ENCODE results near the gene VPS50.

Gene VPS50

DNA sequence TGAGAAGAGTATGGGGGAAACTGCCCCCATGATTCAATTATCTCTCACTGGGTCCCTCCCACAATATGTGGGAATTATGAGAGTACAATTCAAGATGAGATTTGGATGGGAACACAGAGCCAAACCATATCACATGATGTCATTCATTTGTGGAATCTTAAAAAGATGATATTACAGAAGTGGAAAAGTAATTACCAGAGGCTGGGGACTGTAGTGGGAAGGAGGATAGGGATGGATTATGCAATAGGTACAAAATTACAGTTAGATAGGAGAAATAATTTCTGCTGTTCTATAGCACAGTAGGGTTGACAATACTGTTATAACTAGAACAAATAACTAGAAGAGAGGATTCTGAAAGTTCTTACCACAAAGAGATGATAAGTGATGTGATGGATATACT, 141.4 kb downstream of the VPS50 start:
- H2BK5ac ChIP-seq (ENCODE audit: low read depth, low read length, poor library complexity) = no peak overlapping the region
- H2AK5ac ChIP-seq (ENCODE audit: low read length) = no peak overlapping the region
- H4K12ac ChIP-seq (ENCODE audit: low read depth, low read length) = no peak overlapping the region
- H3K4me2 ChIP-seq (ENCODE audit: low read length) = no peak overlapping the region
- H3K36me3 ChIP-seq (ENCODE audit: control insufficient read depth in 1 of 2, insufficient read depth in 2 of 2, low read length in 2 of 2) = no peaks in the 10 kb centered on the region
- no peaks in the 10 kb centered on the region for H3K79me1 ChIP-seq (ENCODE audit: low read length)
- no peak overlapping the region for H2BK120ac ChIP-seq (ENCODE audit: insufficient read depth, low read length, poor library complexity)
- H3K4me3 ChIP-seq (ENCODE audit: low read depth, low read length) = no peak overlapping the region
- no peak overlapping the region for H3K4ac ChIP-seq (ENCODE audit: low read depth, low read length)
- H3K9ac ChIP-seq (ENCODE audit: low read length) = no peak overlapping the region
- no peak overlapping the region for H3K14ac ChIP-seq (ENCODE audit: low read length)
- H3K27ac ChIP-seq (ENCODE audit: low read depth, low read length) = no peak overlapping the region
- no peak overlapping the region for H3K18ac ChIP-seq (ENCODE audit: low read length)
- no peak for DNase-seq
- H3K23ac ChIP-seq (ENCODE audit: low read length) = no peak overlapping the region
- H3K27me3 ChIP-seq (ENCODE audit: insufficient read depth, low read length) = no peaks in the 10 kb centered on the region
- no peak overlapping the region for H2BK12ac ChIP-seq (ENCODE audit: low read length)
- no peaks in the 10 kb centered on the region for H3K4me1 ChIP-seq (ENCODE audit: control insufficient read depth in 1 of 2, insufficient read depth in 2 of 2, low read length in 2 of 2)
- no peaks in the 10 kb centered on the region for H3K79me2 ChIP-seq (ENCODE audit: control insufficient read depth, insufficient read depth, low read length, poor library complexity)
- H3K9me3 ChIP-seq (ENCODE audit: insufficient read depth, low read depth, low read length) = no peaks in the 10 kb centered on the region
- H4K8ac ChIP-seq (ENCODE audit: low read depth, low read length) = no peak overlapping the region
- H2AFZ ChIP-seq (ENCODE audit: insufficient read depth, low read length, poor library complexity) = no peak overlapping the region
- no peak overlapping the region for H4K91ac ChIP-seq (ENCODE audit: low read depth, low read length)

GRCh38 chr7:93374345-93374940, 142.3 kb downstream of the VPS50 start:
- H2AK5ac ChIP-seq (ENCODE audit: low read length) = no peak overlapping the region
- WGBS (ENCODE audit: extremely low coverage, insufficient coverage, insufficient read length) = no CpG with 5 or more reads among the region's 5 CpGs
- H3K23ac ChIP-seq (ENCODE audit: low read length) = no peak overlapping the region
- no peak overlapping the region for H3K4me2 ChIP-seq (ENCODE audit: low read length)
- H3K79me1 ChIP-seq (ENCODE audit: low read length) = no peaks in the 10 kb centered on the region
- H2BK120ac ChIP-seq (ENCODE audit: insufficient read depth, low read length, poor library complexity) = no peak overlapping the region
- H3K14ac ChIP-seq (ENCODE audit: low read length) = no peak overlapping the region
- H3K9me3 ChIP-seq (ENCODE audit: insufficient read depth, low read depth, low read length) = no peaks in the 10 kb centered on the region
- no peak overlapping the region for H4K12ac ChIP-seq (ENCODE audit: low read depth, low read length)
- H2BK12ac ChIP-seq (ENCODE audit: low read length) = no peak overlapping the region
- peak; percentile 3 to 76 for DNase-seq
- H3K79me2 ChIP-seq (ENCODE audit: control insufficient read depth, insufficient read depth, low read length, poor library complexity) = no peaks in the 10 kb centered on the region
- no peak overlapping the region for H2AFZ ChIP-seq (ENCODE audit: insufficient read depth, low read length, poor library complexity)
- no peak overlapping the region for H4K8ac ChIP-seq (ENCODE audit: low read depth, low read length)
- H3K9ac ChIP-seq (ENCODE audit: low read length) = no peak overlapping the region
- no peak overlapping the region for H3K27ac ChIP-seq (ENCODE audit: low read depth, low read length)
- H4K91ac ChIP-seq (ENCODE audit: low read depth, low read length) = no peak overlapping the region
- no peak overlapping the region for H3K4ac ChIP-seq (ENCODE audit: low read depth, low read length)
- no peaks in the 10 kb centered on the region for H3K27me3 ChIP-seq (ENCODE audit: insufficient read depth, low read length)
- no peak overlapping the region for H3K4me3 ChIP-seq (ENCODE audit: low read depth, low read length)
- H3K18ac ChIP-seq (ENCODE audit: low read length) = no peak overlapping the region
- H2BK5ac ChIP-seq (ENCODE audit: low read depth, low read length, poor library complexity) = no peak overlapping the region
- no peaks in the 10 kb centered on the region for H3K36me3 ChIP-seq (ENCODE audit: control insufficient read depth in 1 of 2, insufficient read depth in 2 of 2, low read length in 2 of 2)
- no peaks in the 10 kb centered on the region for H3K4me1 ChIP-seq (ENCODE audit: control insufficient read depth in 1 of 2, insufficient read depth in 2 of 2, low read length in 2 of 2)

DNA sequence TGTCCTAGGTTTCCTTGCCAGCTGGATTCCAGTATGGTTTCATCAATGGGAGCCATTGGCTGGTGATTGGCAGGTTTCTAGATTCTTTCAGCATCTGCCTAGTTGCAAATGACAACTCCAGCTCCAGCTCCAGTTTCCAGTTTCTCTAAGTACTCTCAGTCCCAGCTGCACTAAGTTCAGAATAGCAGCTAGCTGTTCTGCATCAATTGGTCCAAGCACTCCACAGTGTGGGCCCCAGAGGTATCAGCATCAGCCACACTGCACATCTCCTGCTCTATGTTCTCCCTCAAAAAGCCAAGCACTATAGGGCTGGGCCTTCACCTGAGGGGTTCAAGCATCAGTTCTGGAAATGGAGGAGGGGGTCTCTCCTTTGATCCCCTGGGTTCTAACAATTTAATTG, 143.4 kb downstream of the VPS50 start:
- Histone ChIP-seq H3K79me1 (ENCODE audit: low read length) (no peaks in the 10 kb centered on the region), H3K27ac (ENCODE audit: low read depth, low read length) (no peak overlapping the region), H3K9ac (ENCODE audit: low read length) (no peak overlapping the region), H3K14ac (ENCODE audit: low read length) (no peak overlapping the region), H3K23ac (ENCODE audit: low read length) (no peak overlapping the region), H3K79me2 (ENCODE audit: control insufficient read depth, insufficient read depth, low read length, poor library complexity) (no peaks in the 10 kb centered on the region), H4K12ac (ENCODE audit: low read depth, low read length) (no peak overlapping the region), H2AK5ac (ENCODE audit: low read length) (no peak overlapping the region), H3K4ac (ENCODE audit: low read depth, low read length) (no peak overlapping the region), H2BK12ac (ENCODE audit: low read length) (no peak overlapping the region), H3K4me3 (ENCODE audit: low read depth, low read length) (no peak overlapping the region), H4K91ac (ENCODE audit: low read depth, low read length) (no peak overlapping the region), H2AFZ (ENCODE audit: insufficient read depth, low read length, poor library complexity) (no peak overlapping the region), H3K4me1 (ENCODE audit: control insufficient read depth in 1 of 2, insufficient read depth in 2 of 2, low read length in 2 of 2) (no peaks in the 10 kb centered on the region), H2BK5ac (ENCODE audit: low read depth, low read length, poor library complexity) (no peak overlapping the region), H2BK120ac (ENCODE audit: insufficient read depth, low read length, poor library complexity) (no peak overlapping the region), H3K9me3 (ENCODE audit: insufficient read depth, low read depth, low read length) (no peaks in the 10 kb centered on the region), H3K4me2 (ENCODE audit: low read length) (no peak overlapping the region), H3K36me3 (ENCODE audit: control insufficient read depth in 1 of 2, insufficient read depth in 2 of 2, low read length in 2 of 2) (no peaks in the 10 kb centered on the region), H4K8ac (ENCODE audit: low read depth, low read length) (no peak overlapping the region), H3K27me3 (ENCODE audit: insufficient read depth, low read length) (no peaks in the 10 kb centered on the region), H3K18ac (ENCODE audit: low read length) (no peak overlapping the region)
- no peak for DNase-seq

- H3K79me1 ChIP-seq (ENCODE audit: low read length) = no peaks in the 10 kb centered on the region
- no CpG with 5 or more reads among the region's 6 CpGs for WGBS (ENCODE audit: extremely low coverage, insufficient coverage, insufficient read length)
- no peak overlapping the region for H2AK5ac ChIP-seq (ENCODE audit: low read length)
- H3K27me3 ChIP-seq (ENCODE audit: insufficient read depth, low read length) = no peaks in the 10 kb centered on the region
- H3K4me3 ChIP-seq (ENCODE audit: low read depth, low read length) = no peak overlapping the region
- no peak overlapping the region for H3K4ac ChIP-seq (ENCODE audit: low read depth, low read length)
- no peaks in the 10 kb centered on the region for H3K4me1 ChIP-seq (ENCODE audit: control insufficient read depth in 1 of 2, insufficient read depth in 2 of 2, low read length in 2 of 2)
- no peak overlapping the region for H3K18ac ChIP-seq (ENCODE audit: low read length)
- no peak overlapping the region for H4K8ac ChIP-seq (ENCODE audit: low read depth, low read length)
- H2BK12ac ChIP-seq (ENCODE audit: low read length) = no peak overlapping the region
- no peak overlapping the region for H4K12ac ChIP-seq (ENCODE audit: low read depth, low read length)
- no peak overlapping the region for H4K91ac ChIP-seq (ENCODE audit: low read depth, low read length)
- no peaks in the 10 kb centered on the region for H3K79me2 ChIP-seq (ENCODE audit: control insufficient read depth, insufficient read depth, low read length, poor library complexity)
- H3K9ac ChIP-seq (ENCODE audit: low read length) = no peak overlapping the region
- H2BK120ac ChIP-seq (ENCODE audit: insufficient read depth, low read length, poor library complexity) = no peak overlapping the region
- H3K4me2 ChIP-seq (ENCODE audit: low read length) = no peak overlapping the region
- H3K9me3 ChIP-seq (ENCODE audit: insufficient read depth, low read depth, low read length) = no peaks in the 10 kb centered on the region
- no peak for DNase-seq
- no peak overlapping the region for H3K14ac ChIP-seq (ENCODE audit: low read length)
- H3K27ac ChIP-seq (ENCODE audit: low read depth, low read length) = no peak overlapping the region
- no peak overlapping the region for H2BK5ac ChIP-seq (ENCODE audit: low read depth, low read length, poor library complexity)
- H3K23ac ChIP-seq (ENCODE audit: low read length) = no peak overlapping the region
- H3K36me3 ChIP-seq (ENCODE audit: control insufficient read depth in 1 of 2, insufficient read depth in 2 of 2, low read length in 2 of 2) = no peaks in the 10 kb centered on the region
- H2AFZ ChIP-seq (ENCODE audit: insufficient read depth, low read length, poor library complexity) = no peak overlapping the region
These were observed 146.1 kb downstream of the VPS50 start for GRCh38 chr7:93378131-93378760.
